ENCODE results near the gene NECTIN1.

DNA sequence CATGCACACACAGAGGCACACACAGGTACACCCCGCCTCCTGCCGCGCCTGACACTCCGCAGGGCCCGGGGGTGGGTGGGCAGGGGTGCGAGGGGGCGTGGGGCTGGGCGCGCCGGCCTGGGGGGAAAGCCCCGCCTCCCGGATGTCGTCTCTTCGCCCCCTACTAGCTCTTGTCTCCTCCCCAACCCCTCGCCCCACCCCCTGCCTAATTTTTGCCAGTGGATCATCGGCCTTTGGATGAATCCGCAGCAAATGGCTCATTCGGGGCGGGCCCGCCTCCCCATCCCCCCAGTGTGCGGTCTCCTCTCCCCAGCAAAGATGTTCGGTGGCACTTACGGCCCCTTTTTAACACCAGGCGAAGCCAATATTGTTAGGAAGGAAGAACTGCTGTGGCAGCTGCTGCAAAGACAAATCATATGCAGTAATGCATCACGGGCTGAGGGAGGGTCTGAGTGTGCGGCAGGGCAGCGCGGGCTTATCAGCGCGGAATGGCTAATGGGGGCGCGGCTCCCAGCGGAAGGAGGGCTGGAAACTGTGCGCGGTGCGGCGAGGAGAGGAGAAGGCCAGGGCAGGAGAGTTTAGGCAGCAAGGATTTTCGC lies 13.4 kb upstream of the NECTIN1 start:
- TF ChIP-seq, protein P1, sequence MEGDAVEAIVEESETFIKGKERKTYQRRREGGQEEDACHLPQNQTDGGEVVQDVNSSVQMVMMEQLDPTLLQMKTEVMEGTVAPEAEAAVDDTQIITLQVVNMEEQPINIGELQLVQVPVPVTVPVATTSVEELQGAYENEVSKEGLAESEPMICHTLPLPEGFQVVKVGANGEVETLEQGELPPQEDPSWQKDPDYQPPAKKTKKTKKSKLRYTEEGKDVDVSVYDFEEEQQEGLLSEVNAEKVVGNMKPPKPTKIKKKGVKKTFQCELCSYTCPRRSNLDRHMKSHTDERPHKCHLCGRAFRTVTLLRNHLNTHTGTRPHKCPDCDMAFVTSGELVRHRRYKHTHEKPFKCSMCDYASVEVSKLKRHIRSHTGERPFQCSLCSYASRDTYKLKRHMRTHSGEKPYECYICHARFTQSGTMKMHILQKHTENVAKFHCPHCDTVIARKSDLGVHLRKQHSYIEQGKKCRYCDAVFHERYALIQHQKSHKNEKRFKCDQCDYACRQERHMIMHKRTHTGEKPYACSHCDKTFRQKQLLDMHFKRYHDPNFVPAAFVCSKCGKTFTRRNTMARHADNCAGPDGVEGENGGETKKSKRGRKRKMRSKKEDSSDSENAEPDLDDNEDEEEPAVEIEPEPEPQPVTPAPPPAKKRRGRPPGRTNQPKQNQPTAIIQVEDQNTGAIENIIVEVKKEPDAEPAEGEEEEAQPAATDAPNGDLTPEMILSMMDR (conservative IDR thresholded peaks at IDR 0.05; ENCODE audit: low read depth, low read length), result no peak
- no peak for TF ChIP-seq EZH2 (IDR thresholded peaks at IDR 0.05; ENCODE audit: low read length, unreplicated experiment)
- TF ChIP-seq EZH2phosphoT487 (IDR thresholded peaks at IDR 0.05; ENCODE audit: borderline replicate concordance, low read length), result no peak

Measured in PC-3 (cell line).